Measurements from ENCODE around the gene HMSD. TPM values are rescaled to one million over a fixed set of nuclear protein-coding genes. Genes with fewer than 3 reads are reported as not detected.

HMSD gene
- total RNA-seq, 2 donors from 2014 or later: 0.70 to 5.5 TPM

DNA sequence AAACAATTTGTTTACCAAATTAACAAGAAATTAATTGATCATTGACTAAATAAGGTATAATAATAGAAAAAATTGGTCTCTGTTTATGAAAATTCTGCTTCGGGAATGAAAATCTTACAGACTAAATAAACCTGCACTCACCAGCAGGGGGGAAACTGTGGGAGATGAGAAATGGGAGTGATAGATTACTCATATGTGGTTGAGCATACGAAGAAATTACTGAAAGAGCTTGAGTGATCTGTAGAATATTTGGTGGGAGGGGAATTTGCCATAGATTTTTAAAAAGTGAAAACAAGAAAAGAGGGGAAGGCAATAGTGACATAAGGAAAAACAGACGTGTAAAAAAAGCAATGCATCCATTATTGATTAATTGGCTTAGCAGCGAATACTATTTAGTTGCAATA lies 2.2 kb downstream of the HMSD start:
- H3K27me3 Mint-ChIP-seq (ENCODE audit: insufficient read depth): peaks cover 47% of the 10 kb centered on the region
- H3K9me3 Mint-ChIP-seq: no peaks in the 10 kb centered on the region
- 97 to 100% methylated on average over 3 to 4 of the region's 4 CpGs for WGBS, 2 experiments (ENCODE audit: insufficient coverage in 1 of 2, insufficient read length in 1 of 2)
- Histone ChIP-seq H3K4me1 (ENCODE audit: control insufficient read depth, insufficient read depth, low read length) (no peaks in the 10 kb centered on the region), H3K9me3 (ENCODE audit: control insufficient read depth, low read length) (no peaks in the 10 kb centered on the region), H3K27me3 (ENCODE audit: control insufficient read depth, insufficient read depth, low read length, poor library complexity, severe bottlenecking) (peaks cover 16% of the 10 kb centered on the region), H3K36me3 (ENCODE audit: control insufficient read depth, insufficient read depth, low read length) (no peaks in the 10 kb centered on the region), H3K4me3 (ENCODE audit: low read length) (no peak overlapping the region), H3K9ac (ENCODE audit: extremely low read depth, low read length, poor library complexity, severe bottlenecking) (no peak overlapping the region), H3K27ac (ENCODE audit: low read depth, low read length) (no peak overlapping the region)
- peak; percentile 30 for TF ChIP-seq CTCF (conservative IDR thresholded peaks at IDR 0.05)
- peaks cover 4% of the 10 kb centered on the region for H3K4me1 Mint-ChIP-seq
- no peak overlapping the region for H3K27ac Mint-ChIP-seq
- no peak overlapping the region for H3K4me3 Mint-ChIP-seq
- no peaks in the 10 kb centered on the region for H3K36me3 Mint-ChIP-seq (ENCODE audit: low read depth)
- no peak for DNase-seq

GRCh38 chr18:63953811-63954210 lies 4.7 kb downstream of the HMSD start:
- H3K9me3 Mint-ChIP-seq: no peaks in the 10 kb centered on the region
- no peak overlapping the region for H3K4me3 Mint-ChIP-seq
- WGBS, 2 experiments (ENCODE audit: insufficient coverage in 1 of 2, insufficient read length in 1 of 2): 90 to 100% methylated on average over 3 to 5 of the region's 5 CpGs
- TF ChIP-seq CTCF (conservative IDR thresholded peaks at IDR 0.05): no peak
- Histone ChIP-seq H3K36me3 (ENCODE audit: control insufficient read depth, insufficient read depth, low read length) (no peaks in the 10 kb centered on the region), H3K4me1 (ENCODE audit: control insufficient read depth, insufficient read depth, low read length) (no peaks in the 10 kb centered on the region), H3K9ac (ENCODE audit: extremely low read depth, low read length, poor library complexity, severe bottlenecking) (no peak overlapping the region), H3K4me3 (ENCODE audit: low read length) (no peak overlapping the region), H3K27ac (ENCODE audit: low read depth, low read length) (no peak overlapping the region), H3K27me3 (ENCODE audit: control insufficient read depth, insufficient read depth, low read length, poor library complexity, severe bottlenecking) (peaks cover 17% of the 10 kb centered on the region), H3K9me3 (ENCODE audit: control insufficient read depth, low read length) (no peaks in the 10 kb centered on the region)
- H3K36me3 Mint-ChIP-seq (ENCODE audit: low read depth): no peaks in the 10 kb centered on the region
- no peak overlapping the region for H3K27ac Mint-ChIP-seq
- peaks cover 39% of the 10 kb centered on the region for H3K27me3 Mint-ChIP-seq (ENCODE audit: insufficient read depth)
- peaks cover 4% of the 10 kb centered on the region for H3K4me1 Mint-ChIP-seq
- DNase-seq: no peak

GRCh38 chr18:63956755-63957154 lies 7.7 kb downstream of the HMSD start:
- 92 to 96% methylated on average over 3 to 4 of the region's 4 CpGs for WGBS, 2 experiments (ENCODE audit: insufficient coverage in 1 of 2, insufficient read length in 1 of 2)
- TF ChIP-seq CTCF (conservative IDR thresholded peaks at IDR 0.05): no peak
- H3K27ac ChIP-seq (ENCODE audit: low read depth, low read length): no peak overlapping the region
- peaks cover 29% of the 10 kb centered on the region for H3K27me3 ChIP-seq (ENCODE audit: control insufficient read depth, insufficient read depth, low read length, poor library complexity, severe bottlenecking)
- no peaks in the 10 kb centered on the region for H3K9me3 ChIP-seq (ENCODE audit: control insufficient read depth, low read length)
- no peak overlapping the region for H3K9ac ChIP-seq (ENCODE audit: extremely low read depth, low read length, poor library complexity, severe bottlenecking)
- no peaks in the 10 kb centered on the region for H3K9me3 Mint-ChIP-seq
- no peaks in the 10 kb centered on the region for H3K36me3 ChIP-seq (ENCODE audit: control insufficient read depth, insufficient read depth, low read length)
- no peak overlapping the region for H3K27ac Mint-ChIP-seq
- no peak overlapping the region for H3K4me3 ChIP-seq (ENCODE audit: low read length)
- no peak for DNase-seq
- H3K36me3 Mint-ChIP-seq (ENCODE audit: low read depth): no peaks in the 10 kb centered on the region
- no peaks in the 10 kb centered on the region for H3K4me1 Mint-ChIP-seq
- H3K27me3 Mint-ChIP-seq (ENCODE audit: insufficient read depth): peaks cover 38% of the 10 kb centered on the region
- H3K4me1 ChIP-seq (ENCODE audit: control insufficient read depth, insufficient read depth, low read length): no peaks in the 10 kb centered on the region
- no peak overlapping the region for H3K4me3 Mint-ChIP-seq

Measured in endodermal cell (in vitro differentiated cells).